ENCODE results near the gene CUTA.
A peak's percentile ranks its signal among the peaks of the same experiment; 100 is the strongest.
"Not testable (repeated sequence)": the region's sequence is repeated elsewhere in the genome, so short reads cannot be mapped to it uniquely, and the experiment has no call there.

The CUTA gene

DNA sequence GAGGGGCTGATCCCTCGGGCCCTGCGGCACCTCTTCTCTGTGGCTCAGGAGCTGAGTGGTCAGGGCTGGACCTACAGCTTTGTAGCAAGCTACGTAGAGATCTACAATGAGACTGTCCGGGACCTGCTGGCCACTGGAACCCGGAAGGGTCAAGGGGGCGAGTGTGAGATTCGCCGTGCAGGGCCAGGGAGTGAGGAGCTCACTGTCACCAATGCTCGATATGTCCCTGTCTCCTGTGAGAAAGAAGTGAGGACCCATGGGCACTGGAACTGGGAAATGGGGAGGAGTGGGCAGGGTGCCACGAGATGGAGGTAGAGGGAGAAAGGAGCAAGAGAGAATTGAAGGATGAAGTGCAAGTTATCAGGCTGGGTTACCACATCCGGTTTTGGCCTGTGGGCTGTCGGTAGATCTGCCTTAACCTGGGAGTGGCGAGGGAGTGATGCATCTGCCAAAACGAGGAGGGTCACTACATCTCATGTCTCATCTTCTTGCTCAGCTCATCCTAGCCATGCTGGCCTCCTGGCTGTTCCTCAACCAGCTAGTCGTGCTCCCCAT, 12.4 kb downstream of the CUTA start:
- no peak for DNase-seq (ENCODE audit: low spot score)

- no peak for DNase-seq (ENCODE audit: low spot score)
Observed at GRCh38 chr6:33404884-33405283, 13.0 kb downstream of the CUTA start.

- DNase-seq (ENCODE audit: low spot score), result not testable (repeated sequence)
Observed at GRCh38 chr6:33399881-33400280, 18.0 kb downstream of the CUTA start.

- DNase-seq (ENCODE audit: low spot score), result not testable (repeated sequence)
Observed at GRCh38 chr6:33398601-33399000, 19.3 kb downstream of the CUTA start.

GRCh38 chr6:33397541-33397940, 20.4 kb downstream of the CUTA start:
- no peak for DNase-seq (ENCODE audit: low spot score)

DNA sequence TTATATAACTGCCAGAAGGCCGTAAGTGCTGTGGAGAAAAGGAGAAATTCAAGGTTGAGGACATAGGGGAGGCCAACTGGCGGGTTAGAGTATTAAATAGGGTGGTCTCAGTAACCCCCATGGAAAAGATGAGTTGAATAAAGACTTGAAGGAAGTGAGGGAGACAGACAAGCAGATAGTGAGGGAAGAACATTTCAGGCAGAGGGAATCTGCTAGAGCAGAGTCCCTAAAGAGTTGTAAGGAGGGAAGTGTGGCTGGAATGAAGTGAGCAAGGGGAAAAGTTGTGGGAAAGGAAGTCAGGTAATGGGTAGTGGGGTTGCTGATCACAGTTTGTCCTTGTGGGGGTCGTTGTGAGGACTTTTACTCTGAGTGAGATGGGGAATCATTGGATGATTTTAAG, 24.9 kb downstream of the CUTA start:
- no peak for DNase-seq (ENCODE audit: low spot score)

- DNase-seq (ENCODE audit: low spot score), result peak; percentile 49
Observed at GRCh38 chr6:33392595-33392948, 25.3 kb downstream of the CUTA start.

DNA sequence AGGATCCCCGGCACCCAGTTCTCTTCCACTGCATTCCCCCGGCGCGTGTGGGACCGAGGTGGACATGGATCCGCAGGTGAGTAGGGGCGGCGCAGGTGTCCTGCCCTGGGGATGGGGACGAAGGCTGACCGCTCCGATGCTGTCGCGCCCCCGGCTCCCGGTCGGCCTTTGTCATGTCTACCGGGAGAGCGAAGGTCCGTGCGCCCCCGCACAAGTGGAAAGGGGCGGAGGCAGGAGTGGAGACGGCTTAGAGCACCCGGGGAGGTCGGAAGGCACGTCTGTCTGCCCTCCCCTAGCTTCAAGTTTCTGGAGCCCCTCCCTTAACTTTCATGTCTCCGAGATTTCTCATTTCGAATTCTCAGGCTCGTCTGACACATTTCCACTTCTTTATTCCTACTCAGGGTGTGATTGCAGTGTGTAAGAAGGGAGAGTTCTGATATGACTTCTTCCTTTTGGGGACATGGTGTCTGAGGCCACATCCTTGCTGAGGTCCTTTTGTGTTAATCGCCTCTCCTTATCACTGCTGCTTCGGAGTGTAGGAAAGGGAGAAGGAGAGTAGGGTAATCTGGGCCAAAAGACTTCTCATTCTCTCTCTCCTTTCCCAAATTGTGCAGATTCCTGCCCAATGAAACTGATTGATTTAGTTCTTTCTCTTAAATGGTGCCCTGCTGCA, 25.8 kb downstream of the CUTA start:
- DNase-seq (ENCODE audit: low spot score), result peak; percentile 66

DNA sequence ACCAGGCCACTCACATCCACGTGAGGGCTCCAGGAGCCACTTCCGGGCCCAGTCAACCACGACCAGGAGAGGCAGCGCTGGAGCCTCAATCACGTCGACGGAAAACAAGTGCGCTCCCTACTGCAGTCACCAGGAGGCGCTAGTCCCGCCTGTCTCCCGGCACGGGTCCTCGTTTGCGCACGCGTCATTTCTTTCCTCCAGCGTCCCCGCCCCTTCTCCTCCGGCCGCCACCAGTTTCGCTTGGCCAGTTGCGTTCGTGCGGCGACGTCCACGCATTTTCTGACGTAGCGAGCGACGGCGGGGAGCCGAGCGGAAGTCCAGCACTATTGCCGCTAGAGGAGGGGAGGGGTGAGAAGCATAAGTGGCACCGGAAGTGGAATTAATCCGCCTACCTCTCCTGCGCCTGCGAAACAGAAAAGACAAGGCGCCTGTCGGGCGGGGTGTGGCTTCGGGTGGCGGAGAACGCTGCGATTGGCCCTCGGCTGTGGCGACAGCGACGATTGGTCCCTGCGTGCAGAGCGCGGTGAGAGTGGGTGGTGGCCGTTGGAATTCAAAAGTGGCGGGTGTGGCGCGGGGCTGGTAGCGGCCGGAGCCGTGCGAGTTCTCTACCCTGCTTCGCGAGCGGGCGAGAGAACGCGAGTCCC, 26.5 kb downstream of the CUTA start, which contains the start of gene KIFC1:
KIFC1 (plus strand) TSS at position 546 of the 644 bp plus-strand sequence. CDS start 163 bp downstream, outside the sequence.
- DNase-seq (ENCODE audit: low spot score), result peak; percentile 99

- no peak for DNase-seq (ENCODE audit: low spot score)
Observed at GRCh38 chr6:33390767-33391277, 27.1 kb downstream of the CUTA start.

DNA sequence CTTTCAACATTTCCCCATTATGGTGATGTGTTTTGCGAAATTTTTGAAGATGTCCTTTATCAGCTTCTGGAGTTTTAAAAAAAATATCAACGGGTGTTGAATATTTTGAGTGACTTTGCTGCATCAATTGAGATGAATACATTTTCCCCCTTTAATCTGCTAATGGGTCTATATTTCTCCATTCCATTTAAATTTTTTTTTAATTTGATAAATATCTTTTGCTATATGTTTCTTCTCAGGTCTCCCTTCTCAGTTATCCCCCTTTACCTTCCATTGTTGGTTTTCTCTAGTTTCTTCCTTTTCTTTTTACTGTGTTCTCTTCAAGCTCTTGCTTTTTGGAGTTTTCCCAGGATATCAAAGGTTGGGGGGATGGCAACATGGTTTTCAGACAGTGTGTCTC, 27.7 kb downstream of the CUTA start:
- DNase-seq (ENCODE audit: low spot score), result no peak

DNA sequence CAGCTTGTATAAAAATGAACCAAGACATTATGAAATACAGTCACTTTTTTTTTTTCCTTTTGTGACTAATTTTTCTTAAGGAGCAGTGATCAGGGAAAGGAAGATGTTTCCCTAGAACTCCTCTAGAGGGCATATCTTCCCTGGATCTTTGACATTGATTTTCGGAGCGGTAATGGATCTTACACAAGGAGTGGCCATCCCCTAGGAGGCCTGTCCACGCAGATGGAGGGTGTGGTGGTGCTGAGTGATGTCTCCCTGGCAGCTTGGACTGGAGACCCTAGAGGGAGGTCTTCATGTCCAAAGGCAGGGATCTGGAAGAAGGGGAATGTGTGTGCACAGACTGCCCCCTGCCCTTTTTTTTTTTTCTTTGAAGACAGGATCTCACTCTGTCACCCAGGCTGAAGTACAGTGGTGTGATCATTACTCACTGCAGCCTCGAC, 33.3 kb downstream of the CUTA start:
- peak; percentile 81 for DNase-seq (ENCODE audit: low spot score)

- DNase-seq (ENCODE audit: low spot score), result no peak
Observed at GRCh38 chr6:33383427-33384185, 34.3 kb downstream of the CUTA start.

DNA sequence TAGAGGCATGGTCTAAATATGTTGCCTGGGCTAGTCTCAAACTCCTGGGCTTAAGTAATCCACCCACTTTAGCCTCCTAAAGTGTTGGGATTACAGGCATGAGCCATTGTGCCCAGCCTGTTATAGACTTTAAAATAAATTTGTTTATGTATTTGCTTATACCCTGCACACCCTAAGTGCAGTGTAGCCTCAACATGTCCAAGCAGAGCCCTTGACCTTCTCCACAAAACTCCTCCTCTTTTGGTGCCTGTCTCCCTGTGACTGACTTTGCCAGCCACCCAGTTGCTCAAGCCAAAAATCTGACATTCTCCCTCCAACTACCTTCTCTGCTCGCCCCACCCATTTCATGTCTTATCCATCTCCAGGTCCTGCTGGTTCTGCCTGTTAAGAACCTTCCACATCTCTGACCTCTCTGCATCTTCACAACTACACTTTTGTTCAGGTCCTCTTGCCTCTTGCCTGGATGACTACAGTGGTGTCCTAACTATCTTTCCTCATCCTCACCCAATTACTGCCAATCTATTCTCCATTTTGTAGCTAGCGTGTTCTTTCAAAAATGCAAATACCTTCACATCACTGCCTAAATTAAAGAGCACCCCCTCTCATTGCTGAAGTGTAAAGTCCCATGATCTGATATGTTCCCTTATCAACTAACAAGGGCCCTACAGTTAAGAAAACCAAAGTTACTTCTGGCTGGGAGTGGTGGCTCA, 37.5 kb downstream of the CUTA start:
- no peak for DNase-seq (ENCODE audit: low spot score)

GRCh38 chr6:33379184-33379583, 38.7 kb downstream of the CUTA start:
- not testable (repeated sequence) for DNase-seq (ENCODE audit: low spot score)

DNA sequence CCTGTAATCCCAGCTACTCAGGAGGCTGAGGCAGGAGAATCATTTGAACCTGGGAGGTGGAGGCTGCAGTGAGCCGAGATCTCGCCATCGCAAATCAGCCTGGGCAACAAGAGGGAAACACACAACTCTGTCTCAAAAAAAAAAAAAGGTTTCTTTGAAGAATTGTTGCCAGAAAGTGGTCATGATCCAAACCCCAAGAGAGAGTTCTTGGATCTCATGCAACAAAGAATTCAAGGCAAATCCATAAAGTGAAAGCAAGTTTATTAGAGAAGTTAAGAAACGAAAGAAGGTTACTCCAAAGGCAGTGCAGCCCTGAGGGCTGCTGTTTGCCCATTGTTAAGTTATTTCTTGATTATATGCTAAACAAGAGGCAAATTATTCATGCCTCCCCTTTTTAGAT, 40.7 kb downstream of the CUTA start:
- DNase-seq (ENCODE audit: low spot score), result no peak

DNA sequence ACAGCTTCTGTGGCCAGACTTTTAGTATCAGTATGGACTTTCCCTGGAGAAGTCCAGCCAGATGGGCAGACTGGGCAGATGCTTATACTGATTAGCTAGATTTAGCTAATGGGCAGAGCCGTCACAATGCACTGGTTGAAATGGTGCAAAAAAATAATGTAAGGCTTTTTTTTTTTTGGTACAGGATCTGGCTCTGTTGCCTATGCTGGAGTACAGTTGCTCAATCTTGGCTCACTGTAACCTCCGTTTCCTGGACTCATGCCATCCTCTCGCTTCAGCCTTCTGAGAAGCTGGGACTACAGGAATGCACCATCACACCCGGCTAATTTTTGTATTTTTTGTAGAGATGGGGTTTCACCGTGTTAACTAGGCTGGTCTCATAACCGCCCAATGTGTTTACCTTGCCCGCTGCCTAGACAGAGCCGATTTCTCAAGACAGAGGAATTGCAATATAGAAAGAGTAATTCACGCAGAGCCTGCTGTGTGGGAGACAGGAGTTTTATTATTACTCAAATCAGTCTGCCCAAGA, 42.7 kb downstream of the CUTA start:
- no peak for DNase-seq (ENCODE audit: low spot score)

DNA sequence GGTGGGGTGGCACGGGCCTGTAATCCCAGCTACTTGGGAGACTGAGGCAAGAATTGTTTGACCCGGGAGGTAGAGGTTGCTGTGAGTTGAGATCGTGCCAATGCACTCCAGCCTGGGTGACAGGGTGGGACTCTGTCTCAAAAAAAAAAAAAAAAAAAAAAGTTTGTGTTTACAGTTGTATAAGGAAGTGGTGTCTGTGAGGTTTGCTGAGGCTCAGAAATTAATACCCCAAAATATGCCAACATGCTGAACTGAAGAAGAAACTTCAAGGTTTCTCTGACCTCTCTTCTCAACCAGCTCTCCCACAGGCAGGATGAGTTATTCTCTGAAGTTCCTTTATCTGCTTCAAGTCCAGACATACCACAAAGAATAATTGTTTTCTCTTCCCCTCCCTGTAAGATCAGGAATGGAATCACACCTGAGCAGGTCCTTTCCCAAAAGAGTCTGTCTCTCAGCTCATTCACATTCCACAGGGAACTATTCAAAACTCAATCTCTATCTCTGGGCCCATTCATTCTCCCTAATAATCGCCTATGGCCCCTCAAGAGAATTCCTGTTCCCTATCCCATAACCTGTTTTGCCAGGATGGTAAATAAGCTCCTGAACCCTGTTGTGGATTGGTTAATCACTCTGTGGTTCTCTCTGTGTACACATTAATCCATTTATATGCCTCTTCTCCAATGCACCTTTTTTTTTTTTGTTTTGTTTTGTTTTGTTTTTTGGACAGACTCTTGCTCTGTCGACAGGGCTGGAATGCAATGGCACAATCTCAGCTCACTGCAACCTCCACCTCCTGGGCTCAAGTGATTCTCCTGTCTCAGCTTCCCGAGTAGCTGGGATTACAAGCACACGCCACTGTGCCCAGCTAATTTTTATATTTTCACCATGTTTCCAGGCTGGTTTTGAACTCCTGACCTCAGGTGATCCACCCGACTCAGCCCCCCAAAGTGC, 43.7 kb downstream of the CUTA start:
- DNase-seq (ENCODE audit: low spot score), result no peak

DNA sequence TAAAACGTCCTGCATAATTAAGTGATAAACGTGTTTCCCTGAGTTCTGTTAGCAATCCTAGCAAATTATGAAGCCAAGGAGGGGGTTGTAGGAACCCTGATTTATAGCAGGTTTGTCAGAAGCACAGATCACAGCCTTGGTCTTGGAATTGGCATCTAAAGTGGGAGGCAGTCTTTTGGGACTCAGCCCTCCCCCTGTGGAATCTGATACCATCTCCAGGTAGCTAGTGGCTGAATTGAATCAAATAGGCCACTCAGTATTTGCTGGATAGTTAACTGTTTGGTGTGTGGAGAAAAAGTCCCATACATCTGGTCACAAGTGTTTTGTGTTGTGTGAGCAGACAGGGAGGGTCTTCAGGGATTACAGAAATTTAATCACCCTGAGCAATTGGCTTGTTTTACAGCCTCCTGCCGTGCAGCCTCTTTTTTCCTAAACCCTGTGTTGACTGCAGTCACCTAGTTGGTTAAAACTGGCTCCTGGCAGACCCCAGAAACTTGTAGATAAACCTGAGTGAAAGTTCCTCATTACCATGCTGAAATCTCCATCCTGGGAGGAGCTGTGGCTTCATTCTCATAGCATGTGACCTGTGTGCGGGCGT, 45.3 kb downstream of the CUTA start:
- DNase-seq (ENCODE audit: low spot score), result no peak

- DNase-seq (ENCODE audit: low spot score), result not testable (repeated sequence)
Observed at GRCh38 chr6:33371901-33372300, 46.0 kb downstream of the CUTA start.

Data from RKO (cell line).